Fibroblast of the aortic adventitia (primary cell): ENCODE results near the gene NFS1. TPM values are rescaled to one million over a fixed set of nuclear protein-coding genes. Genes with fewer than 3 reads are reported as not detected.
"Not testable (repeated sequence)": the region's sequence is repeated elsewhere in the genome, so short reads cannot be mapped to it uniquely, and the experiment has no call there.

ENCODE experiments used
- DNase-seq: peaks from one replicate; pipeline ENCODE4 v3.0.0-alpha.2; 2010; ENCODE audit warnings: low read depth
- H3K4me3 ChIP-seq: 2 replicates; pipeline ENCODE4 v1.5.1; 2011; ENCODE audit warnings: low read depth, mild to moderate bottlenecking, control low read depth, low read length, moderate library complexity
- total RNA-seq: library from RNA; depleted of rRNA; stranded (reverse); fragments of >200 nt; gene quantifications from 2 replicates; pipeline ENCODE4 v1.2.3, GENCODE V29; 2012; ENCODE audit warnings: low replicate concordance
- TF ChIP-seq, protein P1 (sequence below): IDR thresholded peaks from 2 replicates; pipeline ENCODE4 v1.5.1; 2011; ENCODE audit warnings: mild to moderate bottlenecking, low read length, control low read depth, inconsistent platforms; ENCODE audit not compliant: insufficient read depth

NFS1 gene
- total RNA-seq, 1 donor, result 19.9 TPM

GRCh38 chr20:35710884-35711587 lies 11.9 kb upstream of the NFS1 start:
- TF ChIP-seq, protein P1, sequence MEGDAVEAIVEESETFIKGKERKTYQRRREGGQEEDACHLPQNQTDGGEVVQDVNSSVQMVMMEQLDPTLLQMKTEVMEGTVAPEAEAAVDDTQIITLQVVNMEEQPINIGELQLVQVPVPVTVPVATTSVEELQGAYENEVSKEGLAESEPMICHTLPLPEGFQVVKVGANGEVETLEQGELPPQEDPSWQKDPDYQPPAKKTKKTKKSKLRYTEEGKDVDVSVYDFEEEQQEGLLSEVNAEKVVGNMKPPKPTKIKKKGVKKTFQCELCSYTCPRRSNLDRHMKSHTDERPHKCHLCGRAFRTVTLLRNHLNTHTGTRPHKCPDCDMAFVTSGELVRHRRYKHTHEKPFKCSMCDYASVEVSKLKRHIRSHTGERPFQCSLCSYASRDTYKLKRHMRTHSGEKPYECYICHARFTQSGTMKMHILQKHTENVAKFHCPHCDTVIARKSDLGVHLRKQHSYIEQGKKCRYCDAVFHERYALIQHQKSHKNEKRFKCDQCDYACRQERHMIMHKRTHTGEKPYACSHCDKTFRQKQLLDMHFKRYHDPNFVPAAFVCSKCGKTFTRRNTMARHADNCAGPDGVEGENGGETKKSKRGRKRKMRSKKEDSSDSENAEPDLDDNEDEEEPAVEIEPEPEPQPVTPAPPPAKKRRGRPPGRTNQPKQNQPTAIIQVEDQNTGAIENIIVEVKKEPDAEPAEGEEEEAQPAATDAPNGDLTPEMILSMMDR, result no peak

DNA sequence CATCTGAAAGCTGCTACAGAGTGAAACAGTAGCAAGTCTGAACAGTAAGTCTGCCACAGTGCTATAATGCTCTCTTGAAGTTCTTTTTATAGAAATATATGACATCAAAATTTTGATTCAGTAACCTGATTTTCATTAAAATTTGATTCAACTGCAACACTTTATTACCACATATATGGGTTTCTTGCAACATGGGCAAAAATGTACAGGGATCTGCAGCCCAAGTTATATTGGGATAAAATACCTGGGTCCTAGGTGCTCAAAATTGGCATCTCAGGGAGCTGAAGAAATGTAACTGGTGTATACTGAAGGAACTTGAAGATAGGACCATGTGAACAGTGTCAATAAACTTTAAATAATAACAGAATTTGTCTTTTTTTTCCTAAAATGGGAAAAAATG lies 10.9 kb upstream of the NFS1 start:
- TF ChIP-seq, protein P1, result no peak
- no peak overlapping the region for H3K4me3 ChIP-seq
- DNase-seq, result no peak

More at GRCh38 chr20:35710884-35711587, 11.9 kb upstream of the NFS1 start:
- DNase-seq, result no peak
- no peak overlapping the region for H3K4me3 ChIP-seq

- no peak overlapping the region for H3K4me3 ChIP-seq
- DNase-seq, result no peak
- TF ChIP-seq, protein P1, result no peak
These were observed 10.1 kb upstream of the NFS1 start for GRCh38 chr20:35709259-35709658.

DNA sequence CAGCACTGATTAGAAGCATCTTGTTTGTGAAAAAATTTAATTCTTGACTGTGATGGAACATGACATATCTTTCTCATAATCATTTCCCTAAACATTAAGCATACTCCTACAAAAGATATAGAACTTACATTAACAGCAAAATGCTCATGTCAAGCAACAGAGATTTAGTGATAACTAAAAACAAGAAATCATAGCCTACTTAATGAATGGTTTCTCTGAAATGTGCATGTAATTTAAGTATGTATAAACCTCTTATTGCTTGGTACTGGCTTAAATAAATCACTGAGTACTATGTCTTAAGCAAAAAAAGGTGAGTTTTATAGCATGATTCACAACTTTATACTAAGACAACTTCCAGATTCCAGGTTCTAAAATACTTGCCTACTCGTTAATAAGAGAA lies 9.3 kb upstream of the NFS1 start:
- no peak overlapping the region for H3K4me3 ChIP-seq
- TF ChIP-seq, protein P1, result no peak
- DNase-seq, result no peak

- not testable (repeated sequence) for H3K4me3 ChIP-seq, DNase-seq
These were observed 7.7 kb upstream of the NFS1 start for GRCh38 chr20:35706591-35707529.

DNA sequence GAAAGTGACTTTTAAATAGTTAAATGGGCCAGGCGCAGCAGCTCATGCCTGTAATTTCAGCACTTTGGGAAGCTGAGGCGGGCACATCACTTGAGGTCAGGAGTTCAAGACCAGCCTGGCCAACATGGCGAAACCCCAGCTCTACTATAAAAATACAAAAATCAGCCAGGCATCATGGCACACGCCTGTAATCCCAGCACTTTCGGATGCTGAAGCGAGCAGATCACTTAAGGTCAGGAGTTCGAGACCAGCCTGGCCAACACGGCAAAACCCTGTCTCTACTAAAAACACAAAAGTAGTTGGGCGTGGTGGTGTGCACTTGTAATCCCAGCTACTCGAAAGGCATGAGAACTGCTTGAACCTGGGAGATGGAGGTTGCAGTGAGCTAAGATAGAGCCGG lies 6.7 kb upstream of the NFS1 start:
- H3K4me3 ChIP-seq, DNase-seq: not testable (repeated sequence)

- TF ChIP-seq, protein P1, result no peak
- H3K4me3 ChIP-seq, result no peak overlapping the region
- no peak for DNase-seq
These were observed 5.5 kb upstream of the NFS1 start for GRCh38 chr20:35704514-35705261.
